ENCODE data around the gene AUTS2.
A peak's percentile ranks its signal among the peaks of the same experiment; 100 is the strongest.

Gene AUTS2

DNA sequence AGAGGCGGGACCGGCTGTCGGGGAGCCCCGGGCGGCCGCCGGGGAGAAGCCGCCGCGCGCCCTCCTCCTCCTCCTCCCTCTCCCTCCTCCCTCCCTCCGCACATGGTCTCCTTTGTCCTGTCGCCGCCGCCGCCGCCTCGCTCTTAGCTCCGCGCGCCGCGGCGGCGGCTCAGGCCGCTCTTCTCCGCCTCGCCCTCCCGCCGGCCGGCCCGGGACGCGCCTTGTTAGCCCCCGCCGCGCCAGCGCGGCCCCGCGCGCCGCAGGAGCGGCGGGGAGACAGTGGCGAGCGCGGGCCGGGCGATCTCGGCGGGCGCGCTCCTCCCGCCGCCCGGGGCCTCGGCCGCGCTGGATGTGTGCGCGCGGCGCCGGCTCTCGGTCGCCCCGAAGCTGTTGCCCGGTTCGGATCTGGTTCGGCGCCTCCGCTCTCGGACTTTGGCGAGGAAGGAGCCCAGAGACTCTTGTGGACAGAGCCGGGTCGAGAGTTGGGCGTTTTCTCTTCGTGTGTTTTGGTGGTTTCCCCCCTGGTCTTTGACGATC lies 1096.2 kb downstream of the AUTS2 start:
- Histone ChIP-seq H3K27me3 (ENCODE audit: insufficient read depth, poor library complexity, severe bottlenecking) (peaks cover 42% of the 10 kb centered on the region), H3K4me3 (ENCODE audit: severe bottlenecking) (peak overlapping the region; percentile 43), H3K27ac (ENCODE audit: poor library complexity, severe bottlenecking) (no peak overlapping the region), H3K36me3 (ENCODE audit: low read depth) (no peaks in the 10 kb centered on the region), H3K4me1 (ENCODE audit: insufficient read depth, poor library complexity, severe bottlenecking) (no peaks in the 10 kb centered on the region), H3K9me3 (ENCODE audit: severe bottlenecking) (no peaks in the 10 kb centered on the region)
- DNase-seq (ENCODE audit: low spot score) (no peak), ATAC-seq (ENCODE audit: low read depth) (peak; percentile 9)
- TF ChIP-seq, protein P1, sequence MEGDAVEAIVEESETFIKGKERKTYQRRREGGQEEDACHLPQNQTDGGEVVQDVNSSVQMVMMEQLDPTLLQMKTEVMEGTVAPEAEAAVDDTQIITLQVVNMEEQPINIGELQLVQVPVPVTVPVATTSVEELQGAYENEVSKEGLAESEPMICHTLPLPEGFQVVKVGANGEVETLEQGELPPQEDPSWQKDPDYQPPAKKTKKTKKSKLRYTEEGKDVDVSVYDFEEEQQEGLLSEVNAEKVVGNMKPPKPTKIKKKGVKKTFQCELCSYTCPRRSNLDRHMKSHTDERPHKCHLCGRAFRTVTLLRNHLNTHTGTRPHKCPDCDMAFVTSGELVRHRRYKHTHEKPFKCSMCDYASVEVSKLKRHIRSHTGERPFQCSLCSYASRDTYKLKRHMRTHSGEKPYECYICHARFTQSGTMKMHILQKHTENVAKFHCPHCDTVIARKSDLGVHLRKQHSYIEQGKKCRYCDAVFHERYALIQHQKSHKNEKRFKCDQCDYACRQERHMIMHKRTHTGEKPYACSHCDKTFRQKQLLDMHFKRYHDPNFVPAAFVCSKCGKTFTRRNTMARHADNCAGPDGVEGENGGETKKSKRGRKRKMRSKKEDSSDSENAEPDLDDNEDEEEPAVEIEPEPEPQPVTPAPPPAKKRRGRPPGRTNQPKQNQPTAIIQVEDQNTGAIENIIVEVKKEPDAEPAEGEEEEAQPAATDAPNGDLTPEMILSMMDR (IDR thresholded peaks at IDR 0.05; ENCODE audit: poor library complexity, severe bottlenecking): no peak

DNA sequence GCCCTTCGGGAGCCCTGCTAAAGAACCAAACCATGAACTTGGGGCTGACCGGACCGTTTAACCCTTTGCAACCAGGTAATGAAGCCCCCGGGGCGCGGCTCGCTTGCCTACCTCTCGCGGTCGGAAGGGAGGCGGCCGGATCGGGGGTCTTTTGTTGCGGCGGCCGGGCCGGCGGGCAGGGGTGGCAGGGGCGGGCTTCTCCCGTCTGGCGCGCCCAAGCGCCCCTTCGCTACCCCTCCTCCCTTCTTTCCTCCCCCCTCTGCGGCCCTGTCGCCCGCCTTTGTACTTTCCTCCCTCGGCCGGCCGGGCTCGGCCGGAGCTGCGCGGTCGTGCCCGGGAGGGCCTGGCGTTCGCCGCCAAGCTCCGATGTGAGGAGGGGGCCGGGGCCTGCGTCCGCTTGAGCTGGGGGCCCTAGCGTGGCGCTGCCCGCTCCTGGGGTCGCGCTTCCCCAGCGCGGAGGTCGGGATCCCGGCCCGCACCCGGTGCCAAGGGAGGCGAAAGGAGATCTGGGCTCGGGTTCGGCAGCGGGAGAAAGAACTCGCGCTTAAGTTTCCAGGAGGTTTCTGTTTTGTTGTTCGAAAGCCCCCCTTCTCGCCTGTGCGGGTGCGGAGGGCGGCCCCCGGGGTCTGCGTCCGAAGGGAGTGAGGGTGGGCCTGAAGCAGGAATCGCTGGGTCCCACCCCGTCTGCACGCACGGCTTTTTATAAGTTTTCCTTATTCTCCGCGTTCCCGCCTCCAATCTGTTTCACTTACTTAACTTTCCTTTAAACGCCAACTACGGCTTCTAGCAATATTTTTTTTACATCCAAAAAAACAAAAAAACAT lies 1096.9 kb downstream of the AUTS2 start:
- Histone ChIP-seq H3K9me3 (ENCODE audit: severe bottlenecking) (no peaks in the 10 kb centered on the region), H3K4me1 (ENCODE audit: insufficient read depth, poor library complexity, severe bottlenecking) (no peaks in the 10 kb centered on the region), H3K27me3 (ENCODE audit: insufficient read depth, poor library complexity, severe bottlenecking) (peaks cover 42% of the 10 kb centered on the region), H3K4me3 (ENCODE audit: severe bottlenecking) (peak overlapping the region; percentile 43), H3K27ac (ENCODE audit: poor library complexity, severe bottlenecking) (no peak overlapping the region), H3K36me3 (ENCODE audit: low read depth) (no peaks in the 10 kb centered on the region)
- no peak for DNase-seq (ENCODE audit: low spot score)
- TF ChIP-seq, protein P1 (IDR thresholded peaks at IDR 0.05; ENCODE audit: poor library complexity, severe bottlenecking): no peak
- peak; percentile 28; the same call in 1 of the 3 replicates for ATAC-seq (ENCODE audit: low read depth)

DNA sequence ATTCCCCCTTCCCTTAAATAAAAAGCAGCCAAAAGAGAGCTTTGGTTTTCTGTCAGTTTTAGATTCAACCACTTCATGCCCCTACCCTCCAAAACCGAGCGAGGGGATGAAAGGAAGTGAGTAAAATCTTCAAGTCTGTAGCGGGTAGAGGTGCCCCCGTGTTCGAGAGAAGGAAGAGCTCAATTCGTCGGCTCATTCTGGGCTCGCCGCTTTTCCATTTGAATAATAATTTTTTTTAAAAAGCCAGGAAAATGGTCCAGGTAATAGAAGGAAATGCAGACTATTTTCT lies 1097.5 kb downstream of the AUTS2 start:
- peak overlapping the region; percentile 43 for H3K4me3 ChIP-seq (ENCODE audit: severe bottlenecking)
- H3K27ac ChIP-seq (ENCODE audit: poor library complexity, severe bottlenecking): no peak overlapping the region
- no peaks in the 10 kb centered on the region for H3K36me3 ChIP-seq (ENCODE audit: low read depth)
- TF ChIP-seq, protein P1 (IDR thresholded peaks at IDR 0.05; ENCODE audit: poor library complexity, severe bottlenecking): no peak
- DNase-seq (ENCODE audit: low spot score): no peak
- no peaks in the 10 kb centered on the region for H3K4me1 ChIP-seq (ENCODE audit: insufficient read depth, poor library complexity, severe bottlenecking)
- H3K27me3 ChIP-seq (ENCODE audit: insufficient read depth, poor library complexity, severe bottlenecking): peaks cover 42% of the 10 kb centered on the region
- no peaks in the 10 kb centered on the region for H3K9me3 ChIP-seq (ENCODE audit: severe bottlenecking)
- peak; percentile 21; the same call in 1 of the 3 replicates for ATAC-seq (ENCODE audit: low read depth)

DNA sequence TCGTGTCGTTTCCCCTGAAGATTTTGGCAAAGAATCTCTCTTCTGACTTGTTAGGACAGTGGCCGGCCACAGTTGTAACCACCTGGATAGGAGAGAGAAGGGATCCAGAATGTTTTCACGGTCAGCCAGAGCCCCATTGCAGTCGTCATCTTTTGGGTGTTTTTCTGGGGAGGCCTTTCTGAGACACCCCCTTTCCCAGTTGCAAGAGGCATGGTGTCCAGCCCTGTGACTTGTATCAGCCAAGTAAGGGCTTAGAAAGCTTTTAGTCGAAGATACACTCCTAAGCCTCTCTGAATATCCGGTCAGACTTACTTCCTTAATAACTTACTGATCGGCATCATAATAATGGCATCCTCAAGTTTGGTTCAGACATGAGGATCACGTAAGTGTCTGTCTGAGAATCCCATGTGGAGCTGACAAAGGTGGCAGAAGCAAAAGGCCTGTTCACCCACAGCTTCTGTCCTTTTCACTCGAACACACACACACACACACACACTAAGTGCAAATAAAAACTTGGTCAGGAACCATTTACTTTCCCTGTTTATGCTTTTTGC lies 1098.0 kb downstream of the AUTS2 start:
- peaks cover 42% of the 10 kb centered on the region for H3K27me3 ChIP-seq (ENCODE audit: insufficient read depth, poor library complexity, severe bottlenecking)
- H3K4me3 ChIP-seq (ENCODE audit: severe bottlenecking): no peak overlapping the region
- TF ChIP-seq, protein P1 (IDR thresholded peaks at IDR 0.05; ENCODE audit: poor library complexity, severe bottlenecking): no peak
- H3K4me1 ChIP-seq (ENCODE audit: insufficient read depth, poor library complexity, severe bottlenecking): no peaks in the 10 kb centered on the region
- DNase-seq (ENCODE audit: low spot score) (no peak), ATAC-seq (ENCODE audit: low read depth) (peak; percentile 35; the same call in 1 of the 3 replicates)
- H3K27ac ChIP-seq (ENCODE audit: poor library complexity, severe bottlenecking): no peak overlapping the region
- H3K36me3 ChIP-seq (ENCODE audit: low read depth): no peaks in the 10 kb centered on the region
- no peaks in the 10 kb centered on the region for H3K9me3 ChIP-seq (ENCODE audit: severe bottlenecking)
